HEK293 (cell line): ENCODE measurements around the gene TMEM212.

ENCODE experiments used
- CTCF ChIA-PET: fragments of 350-600 bp; formaldehyde crosslinking; extraction: SDS; loops from one replicate; lab custom pipeline; 2021; ENCODE audit warnings: antibody characterized with exemption; lab: Yijun Ruan, JAX
- POLR2A ChIA-PET: fragments of 300-600 bp; formaldehyde crosslinking; extraction: SDS; loops from one replicate; lab custom pipeline; 2020; ENCODE audit warnings: antibody characterized with exemption, inconsistent platforms; lab: Yijun Ruan, JAX
- H3K27ac ChIP-seq: fragments of 200-500 bp; sonication (Bioruptor generic); 2 replicates; pipeline ENCODE4 v1.5.1; 2014; ENCODE audit warnings: low read depth, low read length, control low read depth, inconsistent platforms; ENCODE audit errors: extremely low read depth
- H3K36me3 ChIP-seq, 2 experiments: fragments of 200-500 bp in 1 of 2; sonication (Bioruptor generic) in 1 of 2; 1 replicate in 1 of 2; 2 replicates in 1 of 2; pipeline ENCODE4 v1.5.1; 2014 to 2017; ENCODE audit warnings: inconsistent platforms in 2 of 2, low read length in 2 of 2; ENCODE audit not compliant: control insufficient read depth in 2 of 2, insufficient read depth in 1 of 2
- H3K4me1 ChIP-seq: fragments of 200-500 bp; sonication (Bioruptor generic); 2 replicates; pipeline ENCODE4 v1.5.1; 2014; ENCODE audit warnings: mild to moderate bottlenecking, low read length, inconsistent platforms; ENCODE audit not compliant: control insufficient read depth, insufficient read depth
- H3K4me3 ChIP-seq: 2 replicates; pipeline ENCODE4 v1.5.1; 2011; ENCODE audit warnings: low read depth, mild to moderate bottlenecking, control low read depth, low read length, moderate library complexity
- H3K9me3 ChIP-seq: fragments of 200-500 bp; sonication (Bioruptor generic); 2 replicates; pipeline ENCODE4 v1.5.1; 2014; ENCODE audit warnings: low read depth, low read length, inconsistent platforms; ENCODE audit not compliant: control insufficient read depth, insufficient read depth
- BCL11A ChIP-seq: fragments of 450-650 bp; formaldehyde crosslinking; IDR thresholded peaks from 2 replicates; pipeline ENCODE4 v1.5.1; 2016; ENCODE audit warnings: low read depth, missing biosample characterization, missing genetic modification characterization
- KLF10 ChIP-seq: fragments of 450-650 bp; IDR thresholded peaks from 2 replicates; pipeline ENCODE4 v1.5.1; 2018; ENCODE audit warnings: missing biosample characterization, mild to moderate bottlenecking, missing genetic modification characterization
- MEIS1 ChIP-seq: sonication (generic); formaldehyde crosslinking; IDR thresholded peaks from 2 replicates; pipeline ENCODE4 v1.8.1; 2022; ENCODE audit warnings: missing genetic modification reagents, mild to moderate bottlenecking, borderline replicate concordance
- RBAK ChIP-seq: fragments of 450-650 bp; formaldehyde crosslinking; IDR thresholded peaks from 2 replicates; pipeline ENCODE4 v1.5.1; 2016; ENCODE audit warnings: missing biosample characterization, missing genetic modification characterization
- SCRT1 ChIP-seq: fragments of 450-650 bp; formaldehyde crosslinking; IDR thresholded peaks from 2 replicates; pipeline ENCODE4 v1.5.1; 2016; ENCODE audit warnings: missing biosample characterization, missing genetic modification characterization, borderline replicate concordance
- ZBTB17 ChIP-seq: fragments of 450-650 bp; formaldehyde crosslinking; IDR thresholded peaks from 2 replicates; pipeline ENCODE4 v1.5.1; 2016; ENCODE audit warnings: missing biosample characterization, missing genetic modification characterization
- ZNF175 ChIP-seq: fragments of 450-650 bp; formaldehyde crosslinking; IDR thresholded peaks from 2 replicates; pipeline ENCODE4 v1.5.1; 2016; ENCODE audit warnings: missing biosample characterization, missing genetic modification characterization
- ZNF24 ChIP-seq: fragments of 450-650 bp; formaldehyde crosslinking; IDR thresholded peaks from 2 replicates; pipeline ENCODE4 v1.5.1; 2016; ENCODE audit warnings: missing biosample characterization, missing genetic modification characterization
- ZNF274 ChIP-seq, 2 experiments: fragments of 200-500 bp in 1 of 2; fragments of 450-650 bp in 1 of 2; sonication (Bioruptor generic) in 1 of 2; formaldehyde crosslinking in 1 of 2; IDR thresholded peaks; 2 replicates each; pipeline versions ENCODE4 v1.5.1 to v1.6.1; 2014 to 2016; ENCODE audit warnings: borderline replicate concordance in 1 of 2, inconsistent platforms in 1 of 2, low read length in 1 of 2, missing biosample characterization in 1 of 2, missing genetic modification characterization in 1 of 2
- ZNF302 ChIP-seq: fragments of 450-650 bp; formaldehyde crosslinking; IDR thresholded peaks from 2 replicates; pipeline ENCODE4 v1.5.1; 2016; ENCODE audit warnings: missing biosample characterization, missing genetic modification characterization, low read depth
- ZNF341 ChIP-seq: fragments of 450-650 bp; formaldehyde crosslinking; IDR thresholded peaks from 2 replicates; pipeline ENCODE4; 2016; ENCODE audit warnings: low read depth, missing biosample characterization, missing genetic modification characterization
- ZNF37A ChIP-seq: fragments of 450-650 bp; IDR thresholded peaks from 2 replicates; pipeline ENCODE4 v1.5.1; 2018; ENCODE audit warnings: missing biosample characterization, missing genetic modification characterization
- ZNF416 ChIP-seq: fragments of 450-650 bp; formaldehyde crosslinking; IDR thresholded peaks from 2 replicates; pipeline ENCODE4 v1.5.1; 2016; ENCODE audit warnings: missing biosample characterization, missing genetic modification characterization
- ZNF658 ChIP-seq: fragments of 450-650 bp; formaldehyde crosslinking; IDR thresholded peaks from 2 replicates; pipeline ENCODE4; 2016; ENCODE audit warnings: missing biosample characterization, missing genetic modification characterization
- ZNF677 ChIP-seq: fragments of 450-650 bp; IDR thresholded peaks from 2 replicates; pipeline ENCODE4 v1.5.0; 2018; ENCODE audit warnings: missing biosample characterization, mild to moderate bottlenecking, missing genetic modification characterization, moderate library complexity
- ZNF707 ChIP-seq: fragments of 450-650 bp; formaldehyde crosslinking; IDR thresholded peaks from 2 replicates; pipeline ENCODE4 v1.5.1; 2016; ENCODE audit warnings: missing biosample characterization, missing genetic modification characterization
- ZNF776 ChIP-seq: fragments of 450-650 bp; formaldehyde crosslinking; IDR thresholded peaks from 2 replicates; pipeline ENCODE4 v1.5.0; 2017; ENCODE audit warnings: missing biosample characterization, missing genetic modification characterization, borderline replicate concordance
- ZNF785 ChIP-seq: fragments of 450-650 bp; formaldehyde crosslinking; IDR thresholded peaks from 2 replicates; pipeline ENCODE4 v1.5.1; 2016; ENCODE audit warnings: missing biosample characterization, missing genetic modification characterization
- ZNF792 ChIP-seq: fragments of 450-650 bp; formaldehyde crosslinking; IDR thresholded peaks from 2 replicates; pipeline ENCODE4 v1.5.1; 2016; ENCODE audit warnings: missing biosample characterization, missing genetic modification characterization
- ZSCAN23 ChIP-seq: fragments of 450-650 bp; formaldehyde crosslinking; IDR thresholded peaks from 2 replicates; pipeline ENCODE4 v1.5.1; 2016; ENCODE audit warnings: missing biosample characterization, missing genetic modification characterization
- TF ChIP-seq, protein P1 (sequence below): fragments of 450-650 bp; formaldehyde crosslinking; IDR thresholded peaks from 2 replicates; pipeline ENCODE4 v1.5.1; 2016; ENCODE audit warnings: missing biosample characterization, missing genetic modification characterization, borderline replicate concordance
- TF ChIP-seq, protein P2 (sequence below): fragments of 450-650 bp; formaldehyde crosslinking; IDR thresholded peaks from 2 replicates; pipeline ENCODE4 v1.5.1; 2016; ENCODE audit warnings: missing biosample characterization, missing genetic modification characterization
- TF ChIP-seq, protein P3 (sequence below): fragments of 450-650 bp; formaldehyde crosslinking; IDR thresholded peaks from 2 replicates; pipeline ENCODE4 v1.5.1; 2016; ENCODE audit warnings: missing biosample characterization, missing genetic modification characterization, low read depth
- TF ChIP-seq, protein P4 (sequence below): fragments of 450-650 bp; formaldehyde crosslinking; IDR thresholded peaks from 2 replicates; pipeline ENCODE4 v1.5.1; 2016; ENCODE audit warnings: missing biosample characterization, missing genetic modification characterization
- TF ChIP-seq, protein P5 (sequence below): fragments of 450-650 bp; formaldehyde crosslinking; IDR thresholded peaks from 2 replicates; pipeline ENCODE4 v1.5.1; 2016; ENCODE audit warnings: missing biosample characterization, missing genetic modification characterization

Gene TMEM212

DNA sequence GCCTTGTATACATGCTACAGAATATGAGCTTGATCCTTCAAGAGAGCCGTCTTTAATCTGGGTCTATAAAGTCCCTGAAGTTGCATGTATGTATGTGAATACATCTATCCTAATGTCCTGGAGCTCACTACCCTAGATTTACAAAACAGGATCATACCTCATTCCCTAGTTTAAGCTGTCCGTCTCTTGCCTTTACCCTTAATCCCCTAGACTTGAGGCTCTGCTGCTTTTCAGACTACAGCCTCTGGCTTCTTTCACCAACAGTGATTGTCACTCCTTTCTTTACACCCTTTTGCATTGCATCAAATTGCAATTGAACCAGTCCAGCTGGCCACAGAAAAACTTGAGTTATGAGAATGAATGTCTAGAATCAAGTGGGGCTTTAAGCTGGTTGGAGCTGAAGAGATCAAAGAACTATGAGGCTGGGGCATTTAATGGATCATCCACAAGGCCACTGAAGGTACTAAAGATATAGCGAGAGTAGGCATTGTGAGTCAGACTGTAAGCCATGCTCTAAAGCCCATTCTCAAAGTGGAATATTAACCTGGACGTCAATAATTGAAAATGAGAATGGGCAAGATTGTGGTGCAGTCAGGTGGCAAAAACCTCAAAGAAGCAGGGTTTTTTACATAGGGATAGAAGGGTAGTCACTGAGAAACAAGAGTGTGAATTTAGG lies 20.6 kb upstream of the TMEM212 start:
- Histone ChIP-seq H3K9me3 (no peaks in the 10 kb centered on the region), H3K36me3 (no peaks in the 10 kb centered on the region), H3K4me1 (peaks cover 6% of the 10 kb centered on the region), H3K4me3 (no peak overlapping the region), H3K27ac (no peak overlapping the region)
- ChIA-PET CTCF (interaction anchor here (0.6 to 1.0 kb wide), 2 partner anchors 7 to 54 kb away, joined by 3 to 4 read pairs; no protein-coding TSS in a partner anchor), POLR2A (interaction anchor here (0.6 to 1.1 kb wide), 2 partner anchors 12 to 18 kb away, joined by 3 to 4 read pairs; partner anchors contain the start of gene PLD1)
- no peak for TF ChIP-seq ZNF341 (tag by site-specific recombination)
- no peak for TF ChIP-seq ZNF677
- TF ChIP-seq ZNF416 (tag by site-specific recombination) = no peak
- TF ChIP-seq ZSCAN23 (tag by site-specific recombination) = no peak
- no peak for TF ChIP-seq ZNF785 (tag by site-specific recombination)
- TF ChIP-seq ZNF707 = no peak
- TF ChIP-seq ZBTB17 (tag by site-specific recombination) = no peak
- no peak for TF ChIP-seq ZNF302 (tag by site-specific recombination)
- no peak for TF ChIP-seq ZNF658 (tag by site-specific recombination)
- no peak for TF ChIP-seq BCL11A (tag by site-specific recombination)
- no peak for TF ChIP-seq ZNF24 (tag by site-specific recombination)
- TF ChIP-seq, protein P1, sequence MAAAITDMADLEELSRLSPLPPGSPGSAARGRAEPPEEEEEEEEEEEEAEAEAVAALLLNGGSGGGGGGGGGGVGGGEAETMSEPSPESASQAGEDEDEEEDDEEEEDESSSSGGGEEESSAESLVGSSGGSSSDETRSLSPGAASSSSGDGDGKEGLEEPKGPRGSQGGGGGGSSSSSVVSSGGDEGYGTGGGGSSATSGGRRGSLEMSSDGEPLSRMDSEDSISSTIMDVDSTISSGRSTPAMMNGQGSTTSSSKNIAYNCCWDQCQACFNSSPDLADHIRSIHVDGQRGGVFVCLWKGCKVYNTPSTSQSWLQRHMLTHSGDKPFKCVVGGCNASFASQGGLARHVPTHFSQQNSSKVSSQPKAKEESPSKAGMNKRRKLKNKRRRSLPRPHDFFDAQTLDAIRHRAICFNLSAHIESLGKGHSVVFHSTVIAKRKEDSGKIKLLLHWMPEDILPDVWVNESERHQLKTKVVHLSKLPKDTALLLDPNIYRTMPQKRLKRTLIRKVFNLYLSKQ (tag by site-specific recombination) = no peak
- TF ChIP-seq ZNF37A (tag by site-specific recombination) = no peak
- no peak for TF ChIP-seq ZNF175 (tag by site-specific recombination)
- TF ChIP-seq KLF10 (tag by site-specific recombination) = no peak
- no peak for TF ChIP-seq MEIS1 (CRISPR knock-in tag)
- TF ChIP-seq ZNF776 (tag by site-specific recombination) = no peak
- TF ChIP-seq, protein P2, sequence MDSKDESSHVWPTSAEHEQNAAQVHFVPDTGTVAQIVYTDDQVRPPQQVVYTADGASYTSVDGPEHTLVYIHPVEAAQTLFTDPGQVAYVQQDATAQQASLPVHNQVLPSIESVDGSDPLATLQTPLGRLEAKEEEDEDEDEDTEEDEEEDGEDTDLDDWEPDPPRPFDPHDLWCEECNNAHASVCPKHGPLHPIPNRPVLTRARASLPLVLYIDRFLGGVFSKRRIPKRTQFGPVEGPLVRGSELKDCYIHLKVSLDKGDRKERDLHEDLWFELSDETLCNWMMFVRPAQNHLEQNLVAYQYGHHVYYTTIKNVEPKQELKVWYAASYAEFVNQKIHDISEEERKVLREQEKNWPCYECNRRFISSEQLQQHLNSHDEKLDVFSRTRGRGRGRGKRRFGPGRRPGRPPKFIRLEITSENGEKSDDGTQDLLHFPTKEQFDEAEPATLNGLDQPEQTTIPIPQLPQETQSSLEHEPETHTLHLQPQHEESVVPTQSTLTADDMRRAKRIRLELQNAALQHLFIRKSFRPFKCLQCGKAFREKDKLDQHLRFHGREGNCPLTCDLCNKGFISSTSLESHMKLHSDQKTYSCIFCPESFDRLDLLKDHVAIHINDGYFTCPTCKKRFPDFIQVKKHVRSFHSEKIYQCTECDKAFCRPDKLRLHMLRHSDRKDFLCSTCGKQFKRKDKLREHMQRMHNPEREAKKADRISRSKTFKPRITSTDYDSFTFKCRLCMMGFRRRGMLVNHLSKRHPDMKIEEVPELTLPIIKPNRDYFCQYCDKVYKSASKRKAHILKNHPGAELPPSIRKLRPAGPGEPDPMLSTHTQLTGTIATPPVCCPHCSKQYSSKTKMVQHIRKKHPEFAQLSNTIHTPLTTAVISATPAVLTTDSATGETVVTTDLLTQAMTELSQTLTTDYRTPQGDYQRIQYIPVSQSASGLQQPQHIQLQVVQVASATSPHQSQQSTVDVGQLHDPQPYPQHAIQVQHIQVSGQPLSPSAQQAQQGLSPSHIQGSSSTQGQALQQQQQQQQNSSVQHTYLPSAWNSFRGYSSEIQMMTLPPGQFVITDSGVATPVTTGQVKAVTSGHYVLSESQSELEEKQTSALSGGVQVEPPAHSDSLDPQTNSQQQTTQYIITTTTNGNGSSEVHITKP (tag by site-specific recombination) = no peak
- TF ChIP-seq ZNF274 (IDR thresholded peaks at IDR 0.05; ENCODE audit: low read length) = no peak
- TF ChIP-seq ZNF274 (tag by site-specific recombination; IDR thresholded peaks at IDR 0.05; ENCODE audit: borderline replicate concordance) = no peak
- TF ChIP-seq RBAK (tag by site-specific recombination) = no peak

DNA sequence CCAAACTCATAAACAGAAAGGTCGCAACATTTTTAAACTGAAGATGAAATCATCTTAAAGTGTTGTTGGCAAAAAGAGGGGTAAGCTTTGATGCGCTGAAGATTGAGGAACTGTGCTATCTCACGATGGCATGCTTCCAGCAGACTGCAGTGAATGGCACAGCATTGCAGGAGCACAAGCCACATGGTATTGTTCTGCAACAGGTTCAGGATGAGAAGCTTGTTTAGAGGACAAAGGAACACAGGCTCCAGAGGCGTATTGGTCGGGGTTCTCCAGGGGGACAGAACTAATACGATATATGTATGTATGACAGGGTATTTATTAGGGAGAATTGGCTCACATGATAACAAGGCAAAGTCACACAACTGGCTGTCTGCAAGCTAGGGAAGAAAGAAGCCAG lies 19.0 kb upstream of the TMEM212 start:
- H3K36me3 ChIP-seq = no peaks in the 10 kb centered on the region
- H3K9me3 ChIP-seq = no peaks in the 10 kb centered on the region
- H3K4me3 ChIP-seq = no peak overlapping the region
- peaks cover 6% of the 10 kb centered on the region for H3K4me1 ChIP-seq
- POLR2A ChIA-PET = no interaction called here
- CTCF ChIA-PET = no interaction called here
- no peak overlapping the region for H3K27ac ChIP-seq
- TF ChIP-seq, protein P3, sequence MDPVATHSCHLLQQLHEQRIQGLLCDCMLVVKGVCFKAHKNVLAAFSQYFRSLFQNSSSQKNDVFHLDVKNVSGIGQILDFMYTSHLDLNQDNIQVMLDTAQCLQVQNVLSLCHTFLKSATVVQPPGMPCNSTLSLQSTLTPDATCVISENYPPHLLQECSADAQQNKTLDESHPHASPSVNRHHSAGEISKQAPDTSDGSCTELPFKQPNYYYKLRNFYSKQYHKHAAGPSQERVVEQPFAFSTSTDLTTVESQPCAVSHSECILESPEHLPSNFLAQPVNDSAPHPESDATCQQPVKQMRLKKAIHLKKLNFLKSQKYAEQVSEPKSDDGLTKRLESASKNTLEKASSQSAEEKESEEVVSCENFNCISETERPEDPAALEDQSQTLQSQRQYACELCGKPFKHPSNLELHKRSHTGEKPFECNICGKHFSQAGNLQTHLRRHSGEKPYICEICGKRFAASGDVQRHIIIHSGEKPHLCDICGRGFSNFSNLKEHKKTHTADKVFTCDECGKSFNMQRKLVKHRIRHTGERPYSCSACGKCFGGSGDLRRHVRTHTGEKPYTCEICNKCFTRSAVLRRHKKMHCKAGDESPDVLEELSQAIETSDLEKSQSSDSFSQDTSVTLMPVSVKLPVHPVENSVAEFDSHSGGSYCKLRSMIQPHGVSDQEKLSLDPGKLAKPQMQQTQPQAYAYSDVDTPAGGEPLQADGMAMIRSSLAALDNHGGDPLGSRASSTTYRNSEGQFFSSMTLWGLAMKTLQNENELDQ = no peak
- TF ChIP-seq ZNF792 = no peak
- TF ChIP-seq ZNF776 (tag by site-specific recombination) = no peak
- TF ChIP-seq, protein P4, sequence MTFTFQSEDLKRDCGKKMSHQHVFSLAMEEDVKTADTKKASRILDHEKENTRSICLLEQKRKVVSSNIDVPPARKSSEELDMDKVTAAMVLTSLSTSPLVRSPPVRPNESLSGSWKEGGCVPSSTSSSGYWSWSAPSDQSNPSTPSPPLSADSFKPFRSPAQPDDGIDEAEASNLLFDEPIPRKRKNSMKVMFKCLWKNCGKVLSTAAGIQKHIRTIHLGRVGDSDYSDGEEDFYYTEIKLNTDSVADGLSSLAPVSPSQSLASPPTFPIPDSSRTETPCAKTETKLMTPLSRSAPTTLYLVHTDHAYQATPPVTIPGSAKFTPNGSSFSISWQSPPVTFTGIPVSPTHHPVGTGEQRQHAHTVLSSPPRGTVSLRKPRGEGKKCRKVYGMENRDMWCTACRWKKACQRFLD (tag by site-specific recombination) = no peak
- TF ChIP-seq, protein P5, sequence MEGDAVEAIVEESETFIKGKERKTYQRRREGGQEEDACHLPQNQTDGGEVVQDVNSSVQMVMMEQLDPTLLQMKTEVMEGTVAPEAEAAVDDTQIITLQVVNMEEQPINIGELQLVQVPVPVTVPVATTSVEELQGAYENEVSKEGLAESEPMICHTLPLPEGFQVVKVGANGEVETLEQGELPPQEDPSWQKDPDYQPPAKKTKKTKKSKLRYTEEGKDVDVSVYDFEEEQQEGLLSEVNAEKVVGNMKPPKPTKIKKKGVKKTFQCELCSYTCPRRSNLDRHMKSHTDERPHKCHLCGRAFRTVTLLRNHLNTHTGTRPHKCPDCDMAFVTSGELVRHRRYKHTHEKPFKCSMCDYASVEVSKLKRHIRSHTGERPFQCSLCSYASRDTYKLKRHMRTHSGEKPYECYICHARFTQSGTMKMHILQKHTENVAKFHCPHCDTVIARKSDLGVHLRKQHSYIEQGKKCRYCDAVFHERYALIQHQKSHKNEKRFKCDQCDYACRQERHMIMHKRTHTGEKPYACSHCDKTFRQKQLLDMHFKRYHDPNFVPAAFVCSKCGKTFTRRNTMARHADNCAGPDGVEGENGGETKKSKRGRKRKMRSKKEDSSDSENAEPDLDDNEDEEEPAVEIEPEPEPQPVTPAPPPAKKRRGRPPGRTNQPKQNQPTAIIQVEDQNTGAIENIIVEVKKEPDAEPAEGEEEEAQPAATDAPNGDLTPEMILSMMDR = no peak
- peak; percentile 28; the same call in 1 of the 2 replicates for TF ChIP-seq SCRT1 (tag by site-specific recombination)
